Neural progenitor cell (in vitro differentiated cells): ENCODE results near the gene RXRB.

Experiments
- CTCF ChIP-seq: fragments of 200-600 bp; sonication (generic); IDR thresholded peaks from 2 replicates; pipeline ENCODE4 v1.5.1; 2017; ENCODE audit warnings: antibody characterized with exemption, mild to moderate bottlenecking
- EZH2 ChIP-seq: fragments of 200-600 bp; sonication (generic); IDR thresholded peaks from 2 replicates; pipeline ENCODE4 v1.6.1; 2017; ENCODE audit warnings: antibody characterized with exemption, mild to moderate bottlenecking, moderate library complexity

DNA sequence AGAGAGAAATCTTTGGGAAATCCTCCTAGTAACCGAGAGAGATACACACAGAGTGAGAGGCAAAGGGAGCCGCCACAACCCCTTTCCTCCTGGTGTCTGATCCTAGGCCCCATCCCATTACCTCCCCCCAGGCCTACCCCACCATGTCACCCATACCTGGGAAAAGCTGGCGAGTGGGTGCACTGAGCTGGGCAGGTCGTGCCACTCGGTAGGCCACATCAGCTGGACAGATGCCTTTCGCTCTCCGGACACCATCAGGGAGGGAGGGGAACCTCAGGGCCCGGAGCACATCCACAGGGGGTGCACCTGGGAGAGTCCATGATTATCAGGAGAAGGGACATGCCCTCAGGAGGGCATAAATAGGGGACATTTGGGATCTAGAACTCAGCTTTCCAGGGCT is 11.3 kb downstream of the RXRB start:
- TF ChIP-seq CTCF (no peak), EZH2 (no peak)
